HG02943 (cell line): ENCODE measurements around the gene SLC8A1.

Source experiments
- ATAC-seq: cut with Tn5 transposase; IDR thresholded peaks from one replicate; pipeline ENCODE4 v1.9.1; 2021; ENCODE audit warnings: mild to moderate bottlenecking, low read depth, moderate library complexity; ENCODE audit not compliant: unreplicated experiment

The SLC8A1 gene

DNA sequence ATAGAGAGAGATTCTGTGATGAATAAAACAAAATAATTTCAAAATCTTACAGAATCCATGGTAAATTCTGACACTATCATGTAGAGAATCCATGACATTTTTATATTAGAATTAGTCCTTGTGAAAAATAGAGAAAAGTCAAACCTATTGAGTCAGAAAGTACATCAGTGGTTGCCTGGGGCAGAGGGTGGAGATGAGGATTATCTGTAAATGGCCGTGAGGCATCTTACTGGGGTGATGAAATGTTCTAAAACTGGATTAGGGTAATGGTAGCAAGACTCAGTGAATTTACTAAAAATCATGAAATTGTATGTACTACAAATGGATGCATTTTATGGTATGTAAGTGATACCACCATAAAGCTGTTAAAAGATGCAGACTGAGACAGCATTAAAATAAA is 323.1 kb downstream of the SLC8A1 start:
- no peak for ATAC-seq

DNA sequence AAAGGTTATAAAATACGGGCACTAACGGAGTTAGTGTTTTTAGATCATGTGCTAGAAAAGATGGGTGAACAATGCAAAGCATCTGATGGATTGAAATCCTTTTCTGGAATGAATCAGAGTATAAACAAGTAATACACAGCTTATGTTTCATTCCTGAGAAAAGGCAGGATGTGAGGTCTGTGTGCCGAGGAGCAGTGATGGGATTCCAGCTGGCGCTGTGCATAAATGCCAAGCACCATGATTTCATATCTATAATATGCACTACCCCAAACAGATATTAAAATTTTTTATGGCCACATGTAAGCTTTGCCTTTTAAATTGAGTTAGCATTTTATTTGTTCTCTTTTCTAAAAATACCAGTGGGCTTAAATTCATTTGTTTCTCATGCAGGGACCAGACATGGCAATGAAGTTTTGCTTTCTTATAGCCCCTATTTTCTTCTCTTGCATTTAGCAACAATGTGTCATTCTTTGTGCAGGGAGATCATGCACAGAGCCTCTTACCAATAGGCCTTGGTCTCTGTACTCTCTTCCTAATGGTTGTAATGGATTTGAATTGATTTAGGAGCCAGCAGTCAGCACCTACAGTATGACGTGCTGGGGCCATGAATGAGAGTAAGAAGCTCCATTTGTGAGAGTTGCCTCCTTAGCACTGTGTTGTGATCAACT is 323.9 kb downstream of the SLC8A1 start:
- ATAC-seq: no peak

DNA sequence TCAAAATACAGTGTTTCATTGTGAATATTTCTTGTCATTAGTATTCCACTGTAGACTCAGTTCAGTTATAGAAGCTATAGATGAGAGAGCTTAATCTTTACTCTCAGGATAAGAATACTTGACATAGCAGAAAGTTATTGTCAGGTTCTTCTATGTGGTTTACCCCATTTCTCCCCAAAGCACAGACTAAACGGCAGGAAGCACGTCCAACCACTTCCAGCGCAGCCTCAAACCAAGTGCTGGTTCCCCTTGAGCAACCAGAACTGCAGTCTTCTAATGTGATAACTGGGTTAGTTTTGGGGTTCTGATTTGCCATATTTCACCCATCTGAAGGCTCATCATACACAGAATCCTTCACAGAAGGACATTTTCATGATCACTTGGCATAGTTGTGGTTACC is 324.7 kb downstream of the SLC8A1 start:
- ATAC-seq: no peak

DNA sequence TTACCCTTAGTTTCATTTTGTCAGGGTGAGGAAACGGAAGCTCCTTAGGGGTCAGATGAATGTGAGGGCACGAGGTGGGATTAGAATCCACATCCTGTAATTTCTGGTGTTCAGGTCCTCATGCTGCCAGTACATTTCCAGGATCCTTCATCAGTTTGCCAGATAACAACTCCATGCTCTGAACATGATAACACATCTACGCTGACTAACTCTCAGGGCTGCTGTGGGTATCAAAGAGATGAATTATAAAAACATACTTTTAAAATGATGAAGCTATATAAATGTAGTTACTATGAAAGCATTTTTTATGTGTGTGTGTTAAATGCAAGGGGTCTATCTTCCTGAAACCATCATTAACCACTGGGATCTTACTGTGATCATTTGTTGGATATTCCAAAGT is 325.9 kb downstream of the SLC8A1 start:
- no peak for ATAC-seq

DNA sequence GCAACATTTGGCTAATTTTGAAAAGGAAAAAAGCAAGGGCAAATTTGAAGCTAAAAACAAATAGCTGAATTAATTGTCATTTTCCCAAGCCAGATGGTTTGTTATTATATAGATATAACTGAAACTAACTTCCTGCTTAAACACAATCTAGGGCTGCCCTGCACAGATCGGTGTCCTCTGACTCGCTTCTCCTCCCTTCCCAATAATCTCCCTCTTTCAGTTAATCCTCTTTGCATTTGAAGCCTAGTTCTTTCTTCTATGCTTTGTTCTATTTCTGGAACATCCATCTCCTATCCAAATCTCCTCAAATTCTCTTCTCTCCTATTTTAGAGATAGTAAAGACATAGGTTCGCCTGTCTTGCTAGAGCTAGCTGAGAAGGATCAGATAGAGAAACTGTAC is 328.1 kb downstream of the SLC8A1 start:
- ATAC-seq: no peak

DNA sequence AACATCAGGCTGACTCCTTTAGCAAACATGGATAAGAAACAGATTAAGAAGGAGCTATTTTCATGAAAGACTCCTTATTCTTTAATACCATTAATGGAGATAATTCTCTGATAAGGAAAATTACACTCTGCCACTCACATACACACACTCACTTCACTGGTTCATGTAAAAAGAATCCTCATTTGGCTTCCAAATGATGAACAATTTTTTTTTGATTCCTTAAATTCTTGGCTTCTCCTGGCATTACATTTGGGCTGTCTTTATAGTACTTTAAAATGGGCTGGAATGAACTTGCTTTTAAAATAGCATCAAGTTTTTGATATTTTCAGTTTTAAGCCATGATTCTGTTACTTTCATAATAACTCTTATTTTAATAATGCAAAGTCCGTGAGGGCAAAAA is 328.6 kb downstream of the SLC8A1 start:
- ATAC-seq: no peak

DNA sequence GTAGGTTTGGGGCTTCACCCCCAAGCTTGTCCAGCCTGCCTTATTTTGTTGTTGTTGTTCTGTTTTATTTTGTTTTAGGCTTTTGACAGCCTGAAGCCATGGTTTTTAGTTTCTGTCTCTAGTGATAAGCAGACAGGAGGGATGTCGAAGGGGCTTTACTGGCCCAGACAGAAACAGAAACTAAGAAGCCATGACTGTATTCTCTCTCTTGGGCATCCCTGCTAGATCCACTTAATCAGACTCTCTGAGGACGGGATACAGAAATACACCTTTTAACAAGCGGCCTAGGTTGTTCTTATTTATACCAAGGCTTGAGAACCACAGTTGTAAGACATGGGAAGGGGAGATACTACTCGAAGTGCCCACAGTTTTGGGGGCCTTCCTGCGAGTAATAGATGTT is 330.9 kb downstream of the SLC8A1 start:
- ATAC-seq: no peak

DNA sequence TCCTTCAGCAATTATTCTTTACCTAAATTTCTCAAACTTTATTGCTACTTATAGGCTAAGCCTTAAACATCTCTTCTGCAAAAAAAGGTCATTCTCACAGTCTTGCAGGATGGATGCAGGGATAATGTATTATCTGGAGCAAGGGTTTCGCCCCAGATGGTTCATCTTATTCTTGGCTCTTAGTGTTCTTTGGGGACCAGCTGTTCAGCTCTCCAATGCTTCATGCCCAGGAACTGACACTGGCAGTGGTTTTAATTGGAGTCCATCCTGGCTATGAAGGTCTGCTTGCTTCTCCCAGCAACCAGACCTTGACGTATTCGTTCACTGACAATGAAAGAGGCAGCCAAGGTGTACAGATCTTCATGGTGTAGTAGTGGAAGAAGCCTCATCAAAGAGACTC is 331.9 kb downstream of the SLC8A1 start:
- no peak for ATAC-seq

DNA sequence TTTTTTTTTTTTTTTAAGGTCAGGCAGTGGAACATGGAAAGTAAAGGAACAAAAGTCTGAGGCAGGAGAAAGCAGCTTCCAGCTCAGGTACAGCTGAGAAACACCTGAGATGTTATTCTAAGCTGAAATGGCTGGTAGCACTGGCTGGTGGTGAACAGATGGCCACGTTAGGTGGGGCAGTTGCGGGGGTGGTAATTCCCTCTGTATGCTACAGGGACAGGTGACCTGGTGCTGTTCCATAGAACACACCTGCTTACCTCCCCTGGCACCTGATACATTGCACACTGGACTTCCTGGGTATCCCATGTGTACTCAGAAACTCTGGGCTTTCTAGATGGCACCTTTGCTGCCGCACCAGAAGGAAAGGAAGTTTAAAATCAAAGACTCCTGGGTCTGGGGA is 333.3 kb downstream of the SLC8A1 start:
- ATAC-seq: no peak

DNA sequence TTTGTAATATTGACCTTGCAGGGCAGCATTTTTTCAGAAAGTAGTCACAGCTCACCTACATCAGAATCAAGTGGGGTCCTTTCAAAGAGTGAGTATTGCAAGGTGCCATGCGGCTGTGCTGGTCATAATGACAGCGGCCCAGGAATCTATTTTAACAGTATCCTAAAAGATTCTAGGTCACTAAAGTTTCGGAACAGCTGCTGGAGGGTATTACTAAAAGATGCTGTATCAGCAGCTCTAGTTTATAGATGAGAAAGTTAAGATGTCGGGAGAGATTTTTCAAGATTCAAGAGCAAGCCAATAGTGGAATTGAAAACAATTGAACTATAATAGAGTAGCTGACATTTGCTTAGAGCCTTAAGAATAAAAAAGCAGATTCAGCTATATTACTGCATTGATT is 336.0 kb downstream of the SLC8A1 start:
- no peak for ATAC-seq

DNA sequence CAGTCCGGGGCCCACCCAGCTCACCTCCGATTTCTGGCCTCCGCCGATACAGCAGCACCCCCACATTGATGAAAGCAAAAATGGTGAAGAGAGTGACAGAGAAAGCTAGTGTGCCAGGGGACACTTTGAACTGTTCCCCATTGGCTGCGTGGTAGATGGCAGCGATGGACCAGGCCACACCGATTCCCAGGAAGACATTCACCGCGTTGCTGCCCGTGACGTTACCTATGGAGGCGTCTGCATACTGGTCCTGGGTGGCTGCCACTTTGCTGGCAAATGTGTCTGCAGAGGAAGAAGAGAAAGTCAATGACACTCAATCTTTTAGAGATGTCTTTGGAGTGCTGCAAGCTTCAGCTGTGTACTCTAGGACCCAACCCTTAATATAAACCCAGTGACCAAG is 336.5 kb downstream of the SLC8A1 start:
- no peak for ATAC-seq

DNA sequence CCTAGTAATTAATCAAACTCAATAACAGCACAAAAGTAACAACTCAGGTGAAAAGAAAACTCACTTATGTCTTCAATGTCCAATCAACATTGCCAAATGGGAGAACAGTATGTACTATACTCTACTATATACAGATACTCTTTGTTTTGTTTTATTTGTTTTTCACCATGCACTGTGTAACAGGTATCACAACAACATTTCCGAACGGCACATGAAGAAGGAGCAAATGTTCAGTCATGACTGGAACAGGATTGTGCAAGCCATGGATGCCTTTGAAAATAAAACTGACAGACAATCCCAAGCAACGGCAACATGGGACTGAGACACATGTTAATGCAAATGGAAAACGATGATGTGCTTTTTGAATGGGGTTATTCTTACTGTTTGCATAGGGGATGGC is 337.9 kb downstream of the SLC8A1 start:
- no peak for ATAC-seq

DNA sequence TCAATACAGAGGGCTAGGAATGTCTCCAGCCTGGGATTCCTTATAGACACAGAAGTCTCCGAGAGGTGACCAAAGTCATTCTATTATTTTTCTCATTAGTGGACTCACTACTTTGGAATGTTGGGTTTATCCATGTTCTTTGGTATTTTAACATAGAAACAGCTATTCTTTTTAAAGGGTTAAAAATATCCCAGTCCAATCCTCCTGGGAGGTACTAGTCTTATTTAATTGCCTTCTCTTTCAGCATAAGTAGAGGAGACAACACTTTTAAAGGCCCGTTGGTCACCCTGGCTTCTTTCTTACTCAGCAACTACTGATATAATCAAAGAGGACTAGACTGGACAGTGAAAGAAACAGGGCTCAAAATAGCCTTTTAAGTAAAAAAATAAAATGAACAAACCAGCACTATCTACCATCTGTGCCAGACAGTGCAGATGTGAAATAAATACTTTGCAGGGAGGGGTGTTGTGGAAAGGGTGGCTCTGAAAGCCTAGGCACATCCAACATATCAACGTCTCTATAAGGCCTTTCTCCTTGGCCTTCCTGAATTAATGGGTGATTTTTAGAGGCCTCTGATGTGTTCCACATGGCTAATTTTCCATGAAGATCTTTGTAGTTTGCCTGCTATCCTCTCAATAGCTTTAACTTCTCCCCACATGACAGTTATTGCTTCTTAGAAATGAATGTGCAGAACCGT is 338.5 kb downstream of the SLC8A1 start:
- ATAC-seq: no peak

DNA sequence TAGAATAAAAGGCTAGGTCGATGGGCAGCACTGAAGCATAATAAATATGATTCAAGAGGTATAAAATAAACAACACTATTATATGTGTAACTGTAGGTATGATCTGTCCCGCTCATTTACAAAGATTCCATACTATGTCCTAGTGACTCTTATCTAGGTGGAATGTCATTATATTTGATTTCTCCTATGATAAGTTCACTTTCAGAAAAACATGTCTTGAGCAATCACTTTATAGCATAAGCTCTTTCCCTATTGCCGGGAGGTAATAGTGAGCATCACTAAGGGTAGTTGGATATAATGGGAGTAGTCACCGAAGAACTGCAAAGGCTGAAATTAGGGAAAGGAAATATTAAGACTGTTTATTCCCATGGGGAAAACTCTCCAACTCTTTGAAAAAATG is 342.5 kb downstream of the SLC8A1 start:
- no peak for ATAC-seq

DNA sequence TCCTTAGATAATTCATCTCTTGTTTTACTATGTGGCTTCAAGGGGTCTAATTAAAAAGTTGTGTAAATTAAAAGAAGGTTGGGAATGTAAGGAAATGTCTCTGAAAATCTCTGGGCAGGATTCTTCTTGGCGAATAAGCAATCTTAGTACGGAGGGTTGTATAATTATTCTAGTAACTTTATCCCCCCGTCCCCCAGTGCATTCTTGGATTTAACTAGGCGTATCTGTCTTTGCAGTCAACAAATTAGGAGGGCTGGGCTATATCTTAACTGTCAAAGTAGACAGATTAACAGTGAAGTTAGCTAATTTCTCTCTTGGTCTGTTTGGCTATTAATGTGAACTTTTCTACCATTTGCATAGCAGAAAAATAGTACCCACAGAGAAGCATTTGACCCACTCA is 343.0 kb downstream of the SLC8A1 start:
- no peak for ATAC-seq

DNA sequence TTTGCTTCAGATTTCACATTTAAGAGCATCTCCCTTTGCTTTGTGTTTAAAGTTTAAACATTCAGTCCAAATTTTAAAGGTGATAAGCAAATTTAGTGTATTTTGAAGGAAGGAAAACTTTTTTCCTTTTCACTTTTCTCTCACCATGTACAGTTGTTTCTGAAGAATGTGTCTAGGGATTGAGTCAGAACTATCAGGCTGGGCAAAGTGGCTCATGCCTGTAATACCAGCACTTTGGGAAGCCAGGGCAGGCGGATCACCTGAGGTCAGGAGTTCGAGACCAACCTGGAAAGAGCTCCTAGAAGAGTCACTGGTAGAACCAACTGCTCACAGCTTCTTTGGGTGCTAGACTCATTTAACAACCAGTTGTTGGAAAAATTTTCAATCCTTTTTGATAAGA is 345.8 kb downstream of the SLC8A1 start:
- ATAC-seq: no peak

DNA sequence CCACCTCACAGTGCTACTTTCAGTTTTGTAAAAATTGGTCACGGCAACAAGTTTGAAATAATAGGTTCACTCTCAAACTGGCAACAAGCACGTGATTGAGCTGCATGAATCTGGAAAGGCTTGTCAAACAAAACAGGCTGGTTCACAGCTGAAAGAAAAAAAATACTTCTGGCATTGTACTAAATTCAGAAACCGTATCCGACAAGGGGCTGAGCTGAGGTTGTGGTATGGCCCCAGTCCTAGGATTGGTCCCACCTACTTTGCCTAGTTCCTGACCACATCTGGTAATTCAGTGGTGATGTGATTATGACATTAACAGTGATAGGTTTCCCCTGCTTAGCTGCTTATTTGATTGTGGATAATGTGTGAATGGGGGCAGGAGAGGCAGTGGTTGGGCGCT is 346.3 kb downstream of the SLC8A1 start:
- ATAC-seq: no peak

DNA sequence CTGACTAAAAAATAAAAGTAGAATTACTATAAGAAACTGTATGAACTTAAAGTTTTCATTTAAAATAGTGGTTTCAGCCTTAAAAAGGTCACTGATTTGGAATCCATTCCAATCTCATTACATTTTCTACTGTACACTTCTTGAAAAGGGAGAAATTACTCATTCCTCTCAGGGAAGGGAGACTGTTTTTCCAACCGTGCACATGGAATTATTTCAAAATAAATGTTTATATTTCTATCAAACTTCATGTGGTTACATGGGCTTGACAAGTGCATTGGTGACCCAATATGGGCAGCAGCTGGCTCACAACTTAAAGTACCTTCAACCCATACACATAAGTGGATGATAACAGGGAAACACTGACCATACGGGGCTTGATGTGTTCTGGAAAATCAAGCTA is 348.3 kb downstream of the SLC8A1 start:
- ATAC-seq: no peak

DNA sequence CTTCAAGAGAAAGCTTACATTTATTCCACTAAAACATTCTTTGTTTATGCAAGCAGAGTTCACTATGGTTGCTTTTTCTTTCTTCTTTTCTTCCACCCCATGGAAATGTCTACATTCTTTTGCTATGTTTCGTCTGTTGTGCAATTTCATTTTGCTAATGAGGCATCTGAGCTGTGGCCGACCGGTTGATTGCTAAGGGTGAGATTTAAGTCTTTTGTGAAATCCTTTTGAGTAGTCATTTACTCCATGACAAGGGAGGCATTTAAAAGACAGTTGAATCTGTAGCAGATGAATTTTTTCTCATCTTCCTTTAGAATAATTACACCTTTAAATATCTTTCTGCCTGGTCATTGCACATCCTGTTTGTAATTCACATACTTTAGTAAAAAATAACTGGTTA is 348.7 kb downstream of the SLC8A1 start:
- no peak for ATAC-seq

DNA sequence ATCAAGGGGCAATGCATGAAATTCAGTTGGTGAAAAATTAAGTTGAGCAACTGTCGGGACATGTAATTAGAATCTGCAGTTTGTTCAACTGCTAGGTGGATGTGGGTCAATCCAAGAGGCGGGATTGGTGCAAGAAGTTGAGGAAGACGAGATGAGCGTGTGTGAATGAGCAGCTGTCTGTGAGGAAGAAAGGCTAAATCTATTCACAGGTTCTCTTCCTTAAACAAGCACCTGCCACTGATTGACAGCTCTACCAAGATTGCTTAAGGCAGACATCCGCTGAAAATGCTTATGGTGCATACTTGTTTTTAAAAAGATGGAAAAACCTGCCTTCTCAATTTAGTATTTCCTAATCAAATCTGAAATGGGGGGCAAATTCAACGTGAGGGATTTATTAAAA is 349.4 kb downstream of the SLC8A1 start:
- no peak for ATAC-seq

DNA sequence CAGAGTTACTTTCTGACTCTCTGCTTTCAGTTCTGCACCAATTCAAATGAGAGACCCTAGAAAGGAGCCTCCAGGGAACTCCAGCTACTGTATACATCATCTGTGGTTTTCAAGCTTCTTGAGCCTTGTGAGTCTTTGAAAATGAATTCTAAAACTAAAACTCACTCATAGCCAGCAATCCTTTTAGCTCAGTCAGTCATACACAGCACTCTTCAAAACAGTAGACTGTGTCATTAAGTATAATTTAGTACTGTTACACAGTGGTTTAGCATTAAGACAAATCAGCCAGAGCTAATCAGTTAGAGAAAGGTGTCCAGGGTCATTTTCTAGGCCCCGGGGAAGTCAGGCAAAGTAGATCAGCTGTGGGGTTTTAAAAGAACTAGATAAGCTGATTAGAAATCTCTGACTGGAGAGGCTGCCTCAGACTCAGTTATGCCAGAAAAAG is 350.7 kb downstream of the SLC8A1 start:
- no peak for ATAC-seq

DNA sequence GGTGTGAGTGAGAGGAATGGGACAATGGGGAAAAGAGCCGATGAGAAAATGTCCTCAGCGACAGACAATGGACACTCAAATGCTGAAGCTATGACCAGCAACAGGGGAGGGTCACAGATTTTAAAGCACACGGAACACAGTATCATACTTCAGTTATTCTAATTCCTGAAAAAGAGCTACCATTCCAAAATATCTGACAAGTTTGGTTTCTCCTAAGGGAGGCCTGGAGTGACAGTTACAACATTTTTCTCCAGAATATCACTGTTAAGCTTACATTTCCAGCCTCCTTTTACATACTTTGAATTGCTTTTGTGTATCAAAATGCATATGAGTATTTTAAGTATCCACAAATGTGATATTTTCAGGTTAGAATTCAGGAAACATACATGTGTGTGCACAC is 351.2 kb downstream of the SLC8A1 start:
- ATAC-seq: no peak
